ENCODE measurements around the gene DENND1A. TPM values are rescaled to one million over a fixed set of nuclear protein-coding genes. Genes with fewer than 3 reads are reported as not detected.

Gene DENND1A
- total RNA-seq, 2 experiments from 2014 or later = 21.9 to 23.3 TPM

DNA sequence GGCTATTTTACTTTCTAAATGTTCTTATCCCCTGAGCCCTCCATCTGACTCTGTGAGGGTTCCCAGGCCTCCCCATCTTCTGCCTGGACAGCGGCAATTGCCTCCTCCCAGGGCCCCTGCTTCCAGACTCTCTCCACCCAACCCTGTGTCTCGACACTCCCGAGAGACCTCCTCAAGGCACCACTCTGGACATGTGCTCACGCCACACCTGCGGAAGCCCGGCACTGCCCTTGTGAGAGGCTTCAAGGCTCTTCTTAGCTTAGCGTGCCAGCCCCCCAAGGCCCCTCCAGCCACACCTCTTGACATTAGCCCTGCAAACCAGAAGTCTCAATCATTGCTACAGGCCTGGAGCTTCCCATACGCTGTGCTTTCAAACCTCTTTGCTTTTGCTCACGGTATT lies 449.8 kb downstream of the DENND1A start:
- DNase-seq (no peak), ATAC-seq (no peak)
- Mint-ChIP-seq H3K27ac (no peak overlapping the region), H3K4me1 (ENCODE audit: low read depth) (no peaks in the 10 kb centered on the region), H3K9me3 (no peaks in the 10 kb centered on the region), H3K4me3 (no peak overlapping the region), H3K36me3 (ENCODE audit: low read depth) (no peaks in the 10 kb centered on the region), H3K27me3 (no peaks in the 10 kb centered on the region)
- ChIA-PET CTCF (interaction anchor here (1.1 kb wide), 1 partner anchor 9 kb away, joined by 3 read pairs; no protein-coding TSS in a partner anchor), POLR2A (no interaction called here)
- intact Hi-C loops (cut with micrococcal nuclease) = no loop called here
- TF ChIP-seq, protein P1, sequence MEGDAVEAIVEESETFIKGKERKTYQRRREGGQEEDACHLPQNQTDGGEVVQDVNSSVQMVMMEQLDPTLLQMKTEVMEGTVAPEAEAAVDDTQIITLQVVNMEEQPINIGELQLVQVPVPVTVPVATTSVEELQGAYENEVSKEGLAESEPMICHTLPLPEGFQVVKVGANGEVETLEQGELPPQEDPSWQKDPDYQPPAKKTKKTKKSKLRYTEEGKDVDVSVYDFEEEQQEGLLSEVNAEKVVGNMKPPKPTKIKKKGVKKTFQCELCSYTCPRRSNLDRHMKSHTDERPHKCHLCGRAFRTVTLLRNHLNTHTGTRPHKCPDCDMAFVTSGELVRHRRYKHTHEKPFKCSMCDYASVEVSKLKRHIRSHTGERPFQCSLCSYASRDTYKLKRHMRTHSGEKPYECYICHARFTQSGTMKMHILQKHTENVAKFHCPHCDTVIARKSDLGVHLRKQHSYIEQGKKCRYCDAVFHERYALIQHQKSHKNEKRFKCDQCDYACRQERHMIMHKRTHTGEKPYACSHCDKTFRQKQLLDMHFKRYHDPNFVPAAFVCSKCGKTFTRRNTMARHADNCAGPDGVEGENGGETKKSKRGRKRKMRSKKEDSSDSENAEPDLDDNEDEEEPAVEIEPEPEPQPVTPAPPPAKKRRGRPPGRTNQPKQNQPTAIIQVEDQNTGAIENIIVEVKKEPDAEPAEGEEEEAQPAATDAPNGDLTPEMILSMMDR (IDR thresholded peaks at IDR 0.05) = no peak

DNA sequence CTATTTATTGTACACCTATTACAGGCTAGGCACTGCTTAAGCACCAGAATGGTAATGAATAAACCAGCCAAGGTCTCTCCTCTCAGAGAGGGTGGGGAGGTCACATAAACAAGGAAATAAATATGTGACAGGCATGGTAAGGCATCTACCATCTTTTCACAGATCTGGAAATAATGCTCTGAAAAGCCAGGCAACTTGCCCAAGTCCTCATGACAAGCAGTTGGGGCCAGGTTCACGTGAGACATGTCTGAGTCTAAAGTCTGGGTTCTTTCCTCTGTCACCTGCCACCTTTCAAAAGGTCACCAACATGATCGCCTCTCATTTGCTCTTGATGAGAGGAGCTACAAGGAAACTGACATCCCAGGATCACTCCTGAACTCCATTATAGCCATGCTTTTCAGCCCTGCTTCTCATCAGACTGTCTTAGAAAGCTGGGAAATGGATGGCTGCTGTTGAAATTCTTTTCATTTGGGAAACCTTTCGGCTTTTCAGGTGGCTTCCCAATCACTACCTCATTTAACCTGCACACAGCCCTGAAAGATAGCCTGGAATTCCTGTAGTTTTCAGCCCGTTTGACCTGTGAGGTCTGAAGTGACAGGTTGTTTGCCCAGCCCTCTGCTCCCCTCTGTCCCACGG lies 450.8 kb downstream of the DENND1A start:
- Mint-ChIP-seq H3K27me3 (no peaks in the 10 kb centered on the region), H3K36me3 (ENCODE audit: low read depth) (no peaks in the 10 kb centered on the region), H3K27ac (no peak overlapping the region), H3K4me1 (ENCODE audit: low read depth) (no peaks in the 10 kb centered on the region), H3K4me3 (no peak overlapping the region), H3K9me3 (no peaks in the 10 kb centered on the region)
- intact Hi-C loops (cut with micrococcal nuclease) = no loop called here
- DNase-seq (no peak), ATAC-seq (no peak)
- ChIA-PET CTCF (no interaction called here), POLR2A (no interaction called here)
- TF ChIP-seq, protein P1 (IDR thresholded peaks at IDR 0.05) = no peak

DNA sequence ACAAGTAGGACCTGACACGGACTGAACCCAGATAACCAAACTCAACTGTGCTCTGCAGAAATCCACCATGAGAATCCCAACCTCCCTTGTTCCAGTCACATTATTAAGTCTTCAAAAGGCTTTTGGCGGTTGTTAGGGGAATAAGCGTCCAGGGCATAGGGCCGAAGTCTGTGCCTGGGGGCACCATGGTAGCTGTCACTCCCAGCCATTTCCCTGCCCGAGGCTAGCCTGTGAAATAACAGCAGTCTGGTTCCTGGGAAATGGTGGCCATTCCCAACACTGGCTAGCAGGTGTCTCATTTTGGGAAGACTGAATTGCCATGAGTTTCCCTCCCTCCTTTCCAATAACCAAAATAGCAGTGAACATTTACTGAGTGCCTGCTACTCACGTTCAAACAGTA lies 451.8 kb downstream of the DENND1A start:
- CTCF ChIA-PET = no interaction called here
- H3K27ac Mint-ChIP-seq = no peak overlapping the region

DNA sequence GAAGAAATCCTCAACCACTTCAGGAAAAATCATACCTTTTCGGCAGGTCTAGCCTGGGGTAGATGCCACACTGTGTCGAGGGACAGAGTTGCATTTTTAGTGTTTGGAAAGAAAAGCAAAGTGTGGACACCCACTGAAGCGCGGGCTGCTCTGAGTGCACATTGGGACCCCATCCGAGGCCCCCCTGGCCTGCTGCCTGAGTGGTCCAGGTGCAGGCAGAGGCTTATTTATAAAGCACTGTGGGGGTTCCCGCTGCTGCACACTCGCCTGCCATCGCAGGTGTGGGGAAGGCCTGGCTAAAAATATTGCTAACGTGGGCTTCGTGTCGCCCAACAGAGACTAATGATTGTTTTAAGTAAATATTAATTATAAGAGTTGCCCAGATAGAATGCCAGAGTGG lies 454.5 kb downstream of the DENND1A start:
- H3K4me3 Mint-ChIP-seq = no peak overlapping the region
- intact Hi-C loops (cut with micrococcal nuclease) = no loop called here
- no peak overlapping the region for H3K27ac Mint-ChIP-seq
- no peaks in the 10 kb centered on the region for H3K4me1 Mint-ChIP-seq (ENCODE audit: low read depth)
- ChIA-PET CTCF (no interaction called here), POLR2A (no interaction called here)
- ATAC-seq (no peak), DNase-seq (no peak)
- TF ChIP-seq, protein P1 (IDR thresholded peaks at IDR 0.05) = no peak
- H3K9me3 Mint-ChIP-seq = no peaks in the 10 kb centered on the region
- H3K27me3 Mint-ChIP-seq = no peaks in the 10 kb centered on the region
- H3K36me3 Mint-ChIP-seq (ENCODE audit: low read depth) = no peaks in the 10 kb centered on the region

More for the DNA sequence above, 451.8 kb downstream of the DENND1A start:
- H3K27me3 Mint-ChIP-seq = no peaks in the 10 kb centered on the region
- H3K4me1 Mint-ChIP-seq (ENCODE audit: low read depth) = no peaks in the 10 kb centered on the region
- H3K9me3 Mint-ChIP-seq = no peaks in the 10 kb centered on the region
- DNase-seq (no peak), ATAC-seq (no peak)
- no peaks in the 10 kb centered on the region for H3K36me3 Mint-ChIP-seq (ENCODE audit: low read depth)
- POLR2A ChIA-PET = no interaction called here
- intact Hi-C loops (cut with micrococcal nuclease) = no loop called here
- H3K4me3 Mint-ChIP-seq = no peak overlapping the region
- TF ChIP-seq, protein P1 (IDR thresholded peaks at IDR 0.05) = no peak

DNA sequence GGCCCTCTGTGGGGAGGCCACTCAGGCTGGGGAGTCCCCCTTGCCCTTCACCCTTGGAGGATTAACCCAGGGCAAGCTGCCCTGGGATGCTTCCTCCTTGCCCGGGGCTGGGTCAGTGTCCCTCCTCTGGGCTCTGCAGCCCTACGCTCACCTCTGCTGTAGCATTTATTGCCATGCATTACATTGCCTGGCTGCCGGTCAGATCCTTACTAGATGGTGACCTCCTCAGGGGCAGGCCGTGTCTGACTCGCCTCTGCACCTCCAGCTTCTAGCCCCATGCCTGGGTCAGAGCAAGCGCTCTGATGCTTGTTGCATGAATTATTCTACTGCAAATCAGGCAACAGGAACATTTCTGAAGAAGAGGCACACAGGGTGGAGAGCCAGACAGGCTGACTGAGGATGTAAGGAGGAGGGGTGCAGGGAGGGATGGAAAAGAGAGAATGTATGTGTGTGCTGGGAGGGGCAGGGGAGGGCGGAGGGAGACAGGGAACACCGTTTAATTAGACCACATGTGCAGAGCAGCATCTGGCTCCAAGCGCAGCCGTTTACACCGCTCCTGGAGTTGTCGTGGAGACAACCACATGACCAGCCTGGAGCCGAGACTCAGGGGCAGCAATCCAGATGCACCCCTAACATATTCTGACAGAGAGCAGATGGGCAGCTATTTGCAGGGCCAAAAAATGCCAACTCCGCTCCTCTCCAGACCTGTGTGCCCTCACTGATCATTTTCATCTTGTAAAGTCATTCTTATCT lies 456.9 kb downstream of the DENND1A start:
- no peaks in the 10 kb centered on the region for H3K27me3 Mint-ChIP-seq

More for the DNA sequence above, 456.9 kb downstream of the DENND1A start:
- H3K27ac Mint-ChIP-seq = no peak overlapping the region
- no peak for DNase-seq
- H3K4me3 Mint-ChIP-seq = no peak overlapping the region
- intact Hi-C loops (cut with micrococcal nuclease) = no loop called here
- POLR2A ChIA-PET = no interaction called here
- H3K4me1 Mint-ChIP-seq (ENCODE audit: low read depth) = peaks cover under 1% of the 10 kb centered on the region
- no peak for ATAC-seq
- no peaks in the 10 kb centered on the region for H3K36me3 Mint-ChIP-seq (ENCODE audit: low read depth)
- H3K9me3 Mint-ChIP-seq = no peaks in the 10 kb centered on the region
- TF ChIP-seq, protein P1 (IDR thresholded peaks at IDR 0.05) = no peak
- CTCF ChIA-PET = interaction anchor here (1.0 kb wide), 1 partner anchor 568 kb away, joined by 4 read pairs; no protein-coding TSS in a partner anchor

All from activated CD8-positive, alpha-beta T cell treated with anti-CD3 and anti-CD28 coated beads for 36 hours (primary cell).